ENCODE measurements around the gene RAB34.

Gene RAB34

DNA sequence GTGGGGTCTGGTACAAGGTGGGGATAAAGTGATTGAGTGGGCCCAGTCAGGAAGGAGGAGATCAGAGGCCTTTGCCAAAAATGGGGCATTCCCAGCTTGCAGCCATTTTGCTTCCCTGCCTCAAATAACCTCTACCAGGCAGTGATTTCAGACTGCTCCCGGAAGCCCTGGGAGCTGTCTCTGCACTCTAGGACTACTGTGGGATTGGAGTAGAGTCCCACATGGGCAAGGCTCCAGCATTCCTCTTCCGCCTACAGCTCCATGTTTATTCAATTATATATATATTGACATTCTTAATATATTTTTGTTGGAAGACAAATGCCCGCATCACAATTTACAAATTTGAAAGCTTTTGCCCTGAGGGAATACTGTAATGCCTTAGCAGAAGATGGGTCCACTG, 42.2 kb downstream of the RAB34 start:
- no peak for DNase-seq

DNA sequence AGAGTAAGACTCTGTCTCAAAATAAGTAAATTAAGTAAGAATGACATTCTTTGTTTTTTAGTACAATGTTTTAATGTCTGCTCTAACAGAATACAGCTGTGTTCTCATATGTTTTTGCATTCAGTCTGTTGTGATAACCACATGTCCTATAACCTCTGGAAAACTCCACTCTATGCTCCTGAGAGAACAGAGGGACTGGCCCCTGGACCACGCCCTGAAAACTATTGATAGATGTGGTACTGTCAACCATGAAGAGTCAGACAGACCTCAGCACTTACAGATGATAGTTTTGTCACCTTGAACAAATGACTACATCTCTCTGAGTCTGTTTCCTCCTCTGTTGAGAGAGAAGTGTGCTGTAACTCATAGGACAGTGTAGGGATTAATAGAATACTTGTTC, 47.8 kb downstream of the RAB34 start:
- DNase-seq = no peak

DNA sequence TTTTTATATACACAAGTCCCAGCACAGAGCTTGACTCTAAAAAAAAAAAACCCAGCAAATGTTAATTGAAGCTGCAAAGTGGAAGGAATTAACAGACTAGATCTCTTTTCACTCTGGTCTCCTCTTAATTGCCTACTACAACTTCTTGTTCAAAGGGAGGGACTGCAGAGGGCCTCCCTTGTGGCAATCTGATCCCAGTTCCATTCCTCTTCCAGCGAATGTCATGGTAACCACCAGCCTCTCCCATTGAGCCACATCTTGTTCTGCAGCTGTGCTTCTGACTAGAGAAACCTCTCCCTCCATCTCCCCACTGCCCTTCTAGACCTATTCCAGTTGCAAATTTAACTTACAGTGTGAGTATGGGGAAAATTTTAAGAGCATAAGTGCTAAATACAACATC, 49.8 kb downstream of the RAB34 start:
- DNase-seq = no peak

DNA sequence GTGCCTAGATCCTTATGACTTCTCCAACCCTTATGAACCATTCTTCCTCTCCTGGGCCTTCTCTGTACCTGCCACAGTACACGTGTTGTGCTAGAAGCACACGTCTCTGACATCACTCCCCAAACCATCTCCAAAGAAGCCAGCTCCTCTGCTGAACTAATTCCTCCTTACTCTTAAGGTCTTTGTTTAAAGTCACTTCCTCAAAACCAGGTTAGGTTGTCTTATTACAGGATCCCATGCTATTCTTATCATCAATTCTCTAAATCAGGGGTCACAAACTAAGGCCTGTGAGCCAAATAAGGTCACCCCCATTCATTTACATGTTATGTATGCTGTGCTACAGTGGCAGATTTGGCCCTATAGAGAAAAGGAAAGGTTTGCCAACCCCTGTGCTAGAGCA, 51.7 kb downstream of the RAB34 start:
- no peak for DNase-seq

All from hippocampal formation (tissue), 2 donors.